Left ventricle myocardium inferior (tissue), 1 donor: ENCODE data around the gene RAD51B. TPM values are rescaled to one million over a fixed set of nuclear protein-coding genes. Genes with fewer than 3 reads are reported as not detected.

Experiments used
- DNase-seq: peaks from one replicate; pipeline ENCODE4 v3.0.0-alpha.2; 2020
- H3K27ac ChIP-seq: fragments of 200-600 bp; replicated peaks from 2 replicates; pipeline ENCODE4 v1.8.0; 2021
- H3K27me3 ChIP-seq: fragments of 200-600 bp; 2 replicates; pipeline ENCODE4 v1.8.0; 2021; ENCODE audit warnings: low read depth
- H3K36me3 ChIP-seq: fragments of 200-600 bp; 2 replicates; pipeline ENCODE4 v1.8.0; 2021
- H3K4me1 ChIP-seq: fragments of 200-600 bp; 2 replicates; pipeline ENCODE4 v1.8.0; 2021
- H3K4me3 ChIP-seq: fragments of 200-600 bp; 2 replicates; pipeline ENCODE4 v1.8.0; 2021; ENCODE audit warnings: mild to moderate bottlenecking, moderate library complexity
- H3K9me3 ChIP-seq: fragments of 200-600 bp; replicated peaks from 2 replicates; pipeline ENCODE4 v1.8.0; 2021
- CTCF ChIP-seq: fragments of 200-600 bp; IDR thresholded peaks from 2 replicates; pipeline ENCODE4 v1.8.0; 2021; ENCODE audit warnings: antibody characterized with exemption, mild to moderate bottlenecking, borderline replicate concordance
- intact Hi-C: fragments of 100-400 bp; cut with micrococcal nuclease; formaldehyde crosslinking; loops from one replicate; pipeline ENCODE4 v1.11.0; 2022
- total RNA-seq: library from RNA; stranded (reverse); fragmentation: NEBNext Ultra II Directional; extraction: Animal tissue kit (Norgen Biotek cat#: 25700); gene quantifications from one replicate; pipeline ENCODE4 v1.2.1, GENCODE V29; 2021
- donor health status: DM: no; HTN: yes; CAD: no; lungs with severe emphysema.

RAD51B gene
- total RNA-seq, 1 donor from 2014 or later = 2.4 TPM

GRCh38 chr14:68775614-68776126, 956.1 kb downstream of the RAD51B start:
- Histone ChIP-seq H3K9me3 (peaks cover 12% of the 10 kb centered on the region), H3K4me3 (no peak overlapping the region), H3K36me3 (no peaks in the 10 kb centered on the region), H3K4me1 (peaks cover 51% of the 10 kb centered on the region), H3K27me3 (no peaks in the 10 kb centered on the region), H3K27ac (no peak overlapping the region)
- no peak for DNase-seq
- intact Hi-C loops = no loop called here
- TF ChIP-seq CTCF = no peak

GRCh38 chr14:68777644-68778043, 958.1 kb downstream of the RAD51B start:
- Histone ChIP-seq H3K27me3 (no peaks in the 10 kb centered on the region), H3K27ac (no peak overlapping the region), H3K9me3 (peaks cover 12% of the 10 kb centered on the region), H3K4me1 (peaks cover 54% of the 10 kb centered on the region), H3K36me3 (no peaks in the 10 kb centered on the region), H3K4me3 (no peak overlapping the region)
- intact Hi-C loops = no loop called here
- no peak for TF ChIP-seq CTCF
- no peak for DNase-seq

Other genes starting within 250 kb of the RAD51B start
- 12.8 TPM for gene PIGH, start 219.5 kb upstream of the RAD51B start, total RNA-seq
- 1.2 TPM for gene ARG2, start 199.9 kb upstream of the RAD51B start, total RNA-seq
- gene VTI1B, start 145.1 kb upstream of the RAD51B start, total RNA-seq = 125 TPM
- 13.9 TPM for gene RDH11, start 124.0 kb upstream of the RAD51B start, total RNA-seq
- gene RDH12, start 117.9 kb upstream of the RAD51B start, total RNA-seq = not detected
- 13.3 TPM for gene ZFYVE26, start 3.2 kb upstream of the RAD51B start, total RNA-seq